Bone marrow (tissue), 2 donors: ENCODE measurements around the gene NFKB2.

Source experiments
- DNase-seq, 2 donors: peaks; one replicate each; lab custom pipeline; 2025; lab: John Stamatoyannopoulos, UW

Gene NFKB2

GRCh38 chr10:102451105-102451969 lies 55.8 kb downstream of the NFKB2 start, which contains the start of gene C10orf95:
Gene C10orf95 (minus strand): TSS chr10:102451543. CDS start chr10:102451093, 450 bp downstream.
- no peak for DNase-seq
